CMK (cell line): ENCODE measurements around the gene TMEM269.

ENCODE experiments used
- DNase-seq: peaks from one replicate; pipeline ENCODE4 v3.0.0-alpha.2; 2010; ENCODE audit warnings: low read depth

The TMEM269 gene

GRCh38 chr1:42784946-42785693 lies at the start of gene TMEM269:
TMEM269 (plus strand) TSS chr1:42784991; CDS start chr1:42789894, 4,903 bp downstream.
- DNase-seq: no peak

GRCh38 chr1:42735056-42735455 lies 49.7 kb upstream of the TMEM269 start:
- DNase-seq: no peak

- no peak for DNase-seq
These were observed 49.2 kb upstream of the TMEM269 start for GRCh38 chr1:42735477-42736105.

- no peak for DNase-seq
These were observed 48.6 kb upstream of the TMEM269 start for GRCh38 chr1:42736152-42736551.

- no peak for DNase-seq
These were observed 48.1 kb upstream of the TMEM269 start for GRCh38 chr1:42736571-42737200.

GRCh38 chr1:42737257-42737656 lies 47.5 kb upstream of the TMEM269 start:
- DNase-seq: no peak

- DNase-seq: no peak
These were observed 46.7 kb upstream of the TMEM269 start for GRCh38 chr1:42737986-42738677.

GRCh38 chr1:42738678-42739226 lies 46.0 kb upstream of the TMEM269 start:
- no peak for DNase-seq

GRCh38 chr1:42739753-42740700 lies 44.8 kb upstream of the TMEM269 start, which contains the start of gene CLDN19:
CLDN19 (minus strand) TSS chr1:42740236; CDS start chr1:42740063, 173 bp downstream.
- DNase-seq: no peak

- no peak for DNase-seq
These were observed 43.8 kb upstream of the TMEM269 start for GRCh38 chr1:42740851-42741580.

GRCh38 chr1:42741706-42742105 lies 43.1 kb upstream of the TMEM269 start:
- DNase-seq: no peak

- DNase-seq: no peak
These were observed 42.6 kb upstream of the TMEM269 start for GRCh38 chr1:42742141-42742540.

GRCh38 chr1:42742617-42743316 lies 42.0 kb upstream of the TMEM269 start:
- no peak for DNase-seq

- DNase-seq: no peak
These were observed 41.3 kb upstream of the TMEM269 start for GRCh38 chr1:42743317-42744147.

GRCh38 chr1:42744148-42744413 lies 40.7 kb upstream of the TMEM269 start:
- no peak for DNase-seq

- no peak for DNase-seq
These were observed 38.9 kb upstream of the TMEM269 start for GRCh38 chr1:42745851-42746250.

- DNase-seq: no peak
These were observed 38.2 kb upstream of the TMEM269 start for GRCh38 chr1:42746436-42747105.

GRCh38 chr1:42747125-42747524 lies 37.7 kb upstream of the TMEM269 start:
- no peak for DNase-seq
